HTR-8/SVneo (cell line): ENCODE results near the gene NSRP1.
"Not testable (repeated sequence)": the region's sequence is repeated elsewhere in the genome, so short reads cannot be mapped to it uniquely, and the experiment has no call there.

ENCODE experiments used
- DNase-seq: peaks from one replicate; pipeline ENCODE4 v3.0.0; 2011; ENCODE audit warnings: low spot score, mixed read lengths; ENCODE audit not compliant: insufficient read length
- FAIRE-seq: peaks from 2 replicates; lab custom pipeline; 2011; peaks lifted over from hg19 to GRCh38; lab: Jason Lieb, UNC

The NSRP1 gene

DNA sequence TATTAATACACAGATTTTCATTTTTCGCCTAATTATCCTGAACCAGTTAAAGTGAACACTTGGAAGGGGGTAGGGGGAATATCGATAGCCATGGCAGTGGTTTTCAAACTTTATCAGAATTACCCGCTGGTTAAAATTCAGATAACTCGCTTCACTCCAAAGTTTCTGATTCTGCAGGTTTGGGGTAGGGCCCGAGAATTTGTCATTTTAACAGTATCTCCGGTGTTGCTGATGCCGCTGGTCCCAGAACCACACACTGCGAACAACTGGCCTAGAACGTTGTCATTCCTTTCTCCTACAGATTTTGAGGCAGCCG lies 313 bp upstream of the NSRP1 start:
- DNase-seq = no peak
- no peak for FAIRE-seq

- FAIRE-seq (no peak), DNase-seq (no peak)
Observed at GRCh38 chr17:30117675-30118081, 1.1 kb downstream of the NSRP1 start.

DNA sequence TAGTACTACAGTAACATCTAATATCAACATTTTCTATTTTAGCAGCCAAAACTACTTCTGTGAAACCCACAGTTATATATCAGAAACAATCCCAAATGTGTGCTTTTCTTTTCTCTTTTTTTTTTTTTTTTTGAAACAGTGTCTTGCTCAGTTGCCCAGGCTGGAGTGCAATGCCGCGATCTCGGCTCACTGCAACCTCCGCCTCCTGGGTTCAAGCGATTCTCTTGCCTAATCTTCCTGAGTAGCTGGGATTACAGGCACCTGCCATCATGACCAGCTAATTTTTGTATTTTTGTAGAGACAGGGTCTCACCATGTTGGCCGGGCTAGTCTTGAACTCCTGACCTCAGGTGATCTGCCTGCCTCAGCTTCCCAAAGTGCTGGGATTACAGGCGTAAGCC lies 2.0 kb downstream of the NSRP1 start:
- not testable (repeated sequence) for DNase-seq, FAIRE-seq

GRCh38 chr17:30124273-30124796 lies 7.7 kb downstream of the NSRP1 start:
- no peak for DNase-seq
- FAIRE-seq = no peak

DNA sequence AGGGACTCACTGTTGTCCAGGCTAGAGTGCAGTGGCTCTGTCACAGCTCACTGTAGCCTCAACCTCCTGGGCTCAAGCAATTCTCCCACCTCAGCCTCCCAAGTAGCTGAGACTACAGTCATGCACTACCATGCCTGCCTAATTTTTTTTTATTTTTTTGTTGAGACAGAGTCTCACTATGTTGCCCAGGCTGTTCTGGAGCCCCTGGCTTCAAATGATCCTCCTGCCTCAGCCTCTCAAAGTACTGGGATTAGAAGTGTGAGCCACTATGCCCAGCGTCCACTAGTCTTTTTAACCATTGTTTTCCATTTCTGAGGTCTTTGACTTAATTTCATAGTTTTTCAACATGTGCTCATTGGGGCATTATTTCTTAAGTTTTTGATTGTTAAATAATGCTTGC lies 13.5 kb downstream of the NSRP1 start:
- FAIRE-seq (no peak), DNase-seq (no peak)

DNA sequence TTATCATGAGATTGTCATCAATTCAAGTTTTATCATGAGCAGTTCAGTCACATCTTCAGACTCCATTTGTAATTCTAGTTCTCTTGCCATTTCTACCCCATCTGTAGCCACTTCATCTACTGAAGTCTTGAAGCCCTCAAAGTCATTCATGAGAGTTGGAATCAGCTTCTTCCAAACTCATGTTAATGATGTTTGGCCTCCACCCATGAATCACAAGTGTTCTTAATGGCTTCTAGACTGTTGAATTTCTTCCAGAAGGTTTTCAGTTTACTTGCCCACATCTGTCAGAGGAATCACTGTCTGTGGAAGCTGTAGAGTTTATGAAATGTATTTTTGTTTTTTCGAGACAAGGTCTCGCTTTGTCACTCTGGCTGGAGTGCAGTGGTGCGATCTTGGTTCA lies 16.0 kb downstream of the NSRP1 start:
- DNase-seq (no peak), FAIRE-seq (no peak)

- FAIRE-seq (no peak), DNase-seq (no peak)
Observed at GRCh38 chr17:30133197-30133596, 16.6 kb downstream of the NSRP1 start.

DNA sequence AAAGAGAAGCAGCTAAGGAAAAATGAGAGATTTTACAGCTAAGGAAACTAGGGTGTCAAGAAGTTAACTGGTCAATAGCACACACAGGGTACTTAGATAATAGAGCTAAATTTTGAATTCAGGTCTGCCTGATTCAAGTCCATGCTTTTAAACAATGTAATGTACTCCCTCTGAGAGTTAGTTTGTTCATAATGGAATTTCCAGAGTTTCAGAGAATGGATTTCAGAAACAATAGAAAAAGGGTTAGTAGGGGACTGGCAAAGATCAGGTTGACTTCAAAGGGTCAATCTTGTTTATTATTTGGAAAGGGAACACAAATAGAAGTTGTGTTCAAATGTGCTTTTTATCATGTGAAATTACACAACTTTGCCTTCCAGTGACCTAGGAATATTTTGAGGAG lies 17.9 kb downstream of the NSRP1 start:
- DNase-seq (no peak), FAIRE-seq (no peak)

- DNase-seq (no peak), FAIRE-seq (no peak)
Observed at GRCh38 chr17:30137158-30137557, 20.5 kb downstream of the NSRP1 start.

DNA sequence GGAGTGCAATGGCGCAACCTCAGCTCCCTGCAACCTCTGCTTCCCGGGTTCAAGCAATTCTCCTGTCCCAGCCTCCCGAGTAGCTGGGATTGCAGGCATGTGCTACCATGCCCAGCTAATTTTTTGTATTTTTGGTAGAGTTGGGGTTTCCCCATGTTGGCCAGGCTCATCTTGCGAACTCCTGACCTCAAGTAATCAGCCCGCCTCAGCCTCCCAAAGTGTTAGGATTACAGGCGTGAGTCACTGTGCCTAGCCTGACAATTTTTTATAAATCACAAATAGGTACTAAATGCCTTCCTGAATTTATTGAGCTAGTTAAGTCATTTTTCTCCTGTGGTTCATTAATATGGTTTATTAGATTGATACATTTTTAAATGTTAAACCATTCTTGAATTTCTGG lies 31.2 kb downstream of the NSRP1 start:
- not testable (repeated sequence) for DNase-seq, FAIRE-seq

DNA sequence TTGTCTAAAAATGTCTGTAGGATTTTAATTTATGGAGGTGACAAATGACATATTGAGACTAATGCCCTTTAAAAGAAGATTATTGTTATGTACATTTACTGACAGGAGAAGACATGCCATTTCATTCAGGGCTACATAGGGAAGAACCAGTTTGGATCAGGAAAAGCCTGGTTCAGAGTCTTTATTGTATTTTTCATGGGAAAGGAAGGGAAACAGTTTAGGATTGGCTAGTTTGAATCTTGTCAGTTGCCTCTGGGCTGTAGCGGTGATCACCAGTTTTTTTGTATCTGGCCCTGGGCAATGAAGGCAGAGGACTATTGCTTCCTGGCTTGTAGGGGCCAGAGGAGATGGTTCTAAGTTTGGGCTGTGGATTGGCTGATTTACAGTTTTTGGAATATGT lies 31.8 kb downstream of the NSRP1 start:
- FAIRE-seq = no peak
- no peak for DNase-seq

DNA sequence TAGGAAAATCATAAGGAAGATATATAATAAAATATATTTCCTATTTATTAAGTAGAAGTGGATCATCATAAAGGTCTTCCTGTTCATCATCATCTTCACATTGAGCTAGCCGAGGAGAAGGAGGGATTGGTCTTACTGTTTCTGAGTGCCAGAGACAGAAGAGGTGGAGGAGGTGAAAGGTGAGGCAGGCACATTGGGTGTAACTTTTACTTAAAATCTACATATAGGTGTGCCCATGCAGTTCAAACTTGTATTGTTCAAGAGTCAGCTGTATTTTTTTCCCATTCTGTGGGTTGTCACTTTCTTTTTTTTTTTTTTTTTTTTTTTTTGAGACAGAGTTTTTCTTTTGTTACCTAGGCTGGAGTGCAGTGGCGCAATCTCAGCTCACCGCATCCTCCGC lies 34.9 kb downstream of the NSRP1 start:
- no peak for FAIRE-seq
- no peak for DNase-seq

DNA sequence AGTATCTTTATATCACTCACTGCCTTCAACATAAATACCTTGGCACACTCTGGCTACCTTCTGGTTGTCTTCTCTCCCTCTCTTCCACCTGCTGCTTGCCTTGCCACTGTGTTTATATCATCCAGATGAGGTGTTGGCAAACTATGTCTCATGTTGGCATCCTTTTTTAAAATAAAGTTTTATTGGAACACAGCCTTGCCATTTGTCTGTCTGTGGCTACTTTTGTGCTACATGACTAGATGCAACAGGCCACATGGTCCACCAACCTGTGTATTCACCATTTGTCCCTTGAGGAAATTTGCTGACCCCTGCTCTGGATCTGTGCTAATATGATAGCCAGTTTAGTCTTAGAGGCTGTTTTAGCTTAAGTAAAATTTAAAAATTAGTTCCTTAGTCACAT lies 36.8 kb downstream of the NSRP1 start:
- no peak for FAIRE-seq
- no peak for DNase-seq

- FAIRE-seq = no peak
- DNase-seq = no peak
Observed at GRCh38 chr17:30155389-30155788, 38.8 kb downstream of the NSRP1 start.

GRCh38 chr17:30158896-30159625 lies 42.4 kb downstream of the NSRP1 start:
- FAIRE-seq = no peak
- no peak for DNase-seq

DNA sequence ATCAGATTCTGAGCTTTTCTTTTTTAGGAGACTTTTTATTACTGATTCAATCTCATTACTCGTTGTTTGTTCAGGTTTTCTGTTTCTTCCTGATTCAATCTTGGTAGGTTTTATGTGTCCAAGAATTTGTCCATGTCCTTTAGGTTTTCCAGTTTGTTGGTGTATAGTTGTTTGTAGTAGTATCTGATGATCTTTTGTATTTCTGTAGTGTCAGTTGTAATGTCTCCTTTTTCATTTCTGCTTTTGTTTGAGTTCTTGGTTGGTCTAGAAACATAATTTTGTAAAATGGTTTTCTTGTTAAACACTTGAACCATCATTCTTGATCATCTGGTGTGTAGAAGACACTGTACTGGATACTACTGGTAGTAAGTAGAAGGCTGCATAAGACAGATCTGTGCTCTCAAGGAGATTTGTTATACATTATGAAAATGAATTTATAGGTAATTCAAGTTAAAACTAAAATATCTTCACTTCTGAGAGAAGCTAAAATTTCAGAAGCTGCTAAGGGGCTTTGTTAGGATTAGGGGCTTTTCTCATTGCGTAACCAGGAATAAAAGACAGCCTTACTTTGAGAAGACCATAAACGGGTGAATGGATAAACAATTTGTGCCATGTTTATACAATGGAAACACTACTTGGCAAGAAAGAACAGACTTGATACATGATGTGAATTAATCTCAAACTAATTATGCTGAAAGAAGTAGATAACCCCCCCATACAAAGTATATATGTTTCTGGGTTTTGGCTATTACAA lies 44.0 kb downstream of the NSRP1 start:
- FAIRE-seq (no peak), DNase-seq (no peak)

DNA sequence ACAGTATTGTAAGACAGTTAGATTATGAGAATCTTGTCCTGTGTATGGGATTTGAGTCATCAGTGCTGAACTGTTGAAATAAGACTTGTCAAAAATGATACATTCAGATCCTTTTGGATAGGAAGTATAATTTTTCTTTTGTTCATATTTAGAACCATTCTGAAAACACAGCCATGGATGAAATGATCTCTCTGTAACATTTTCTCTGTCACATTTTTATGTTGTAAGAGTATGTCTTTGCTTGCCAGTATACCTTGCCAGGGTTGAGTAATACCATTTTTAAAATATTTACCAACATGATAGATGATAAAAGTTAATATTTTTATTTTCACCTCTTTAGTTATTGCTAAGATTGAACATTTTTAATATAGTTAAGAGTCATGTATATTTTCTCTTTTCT lies 45.0 kb downstream of the NSRP1 start:
- DNase-seq (no peak), FAIRE-seq (no peak)

GRCh38 chr17:30164531-30164930 lies 47.9 kb downstream of the NSRP1 start:
- no peak for DNase-seq
- FAIRE-seq = no peak

GRCh38 chr17:30165147-30165546 lies 48.5 kb downstream of the NSRP1 start:
- FAIRE-seq (no peak), DNase-seq (no peak)

- DNase-seq (no peak), FAIRE-seq (no peak)
Observed at GRCh38 chr17:30165960-30166359, 49.3 kb downstream of the NSRP1 start.

- DNase-seq = no peak
- FAIRE-seq = no peak
Observed at GRCh38 chr17:30170415-30170987, 53.9 kb downstream of the NSRP1 start.
